NB4 (cell line): Measurements from ENCODE around the gene GAS6.

Experiments
- MYC ChIP-seq: IDR thresholded peaks from 2 replicates; pipeline ENCODE4 v1.6.1; 2011; ENCODE audit warnings: low read depth, low read length
- POLR2A ChIP-seq: IDR thresholded peaks from 2 replicates; pipeline ENCODE4 v1.6.1; 2011; ENCODE audit warnings: mild to moderate bottlenecking; ENCODE audit not compliant: insufficient read length; ENCODE audit errors: extremely low read depth
- TF ChIP-seq, protein P1 (sequence below): IDR thresholded peaks from one replicate; pipeline ENCODE4 v1.5.1; 2012; ENCODE audit warnings: low read depth, low read length
- TF ChIP-seq, protein P2 (sequence below): IDR thresholded peaks from 2 replicates; pipeline ENCODE4 v1.6.1; 2011; ENCODE audit warnings: low read depth, low read length

DNA sequence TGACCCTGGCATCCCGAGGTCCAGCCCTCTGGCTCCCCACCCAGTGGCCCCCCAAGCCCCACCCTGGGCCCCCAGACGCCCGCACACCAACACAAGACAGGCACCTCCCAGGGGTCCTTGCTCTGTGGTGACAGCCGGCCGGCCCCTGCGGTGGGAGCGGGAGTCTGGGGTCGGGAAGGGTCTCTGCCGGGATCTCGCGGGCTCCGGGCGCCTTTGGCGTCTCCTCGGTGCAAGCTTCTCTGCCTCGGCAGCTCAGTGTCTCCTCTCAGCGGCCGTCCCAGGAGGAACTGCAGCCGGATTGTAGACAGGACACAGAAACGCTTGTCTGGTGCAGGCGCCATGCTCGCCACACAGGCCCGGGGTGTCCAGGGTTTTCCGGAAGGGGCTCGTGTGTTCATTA is 61.1 kb downstream of the GAS6 start:
- TF ChIP-seq, protein P1, sequence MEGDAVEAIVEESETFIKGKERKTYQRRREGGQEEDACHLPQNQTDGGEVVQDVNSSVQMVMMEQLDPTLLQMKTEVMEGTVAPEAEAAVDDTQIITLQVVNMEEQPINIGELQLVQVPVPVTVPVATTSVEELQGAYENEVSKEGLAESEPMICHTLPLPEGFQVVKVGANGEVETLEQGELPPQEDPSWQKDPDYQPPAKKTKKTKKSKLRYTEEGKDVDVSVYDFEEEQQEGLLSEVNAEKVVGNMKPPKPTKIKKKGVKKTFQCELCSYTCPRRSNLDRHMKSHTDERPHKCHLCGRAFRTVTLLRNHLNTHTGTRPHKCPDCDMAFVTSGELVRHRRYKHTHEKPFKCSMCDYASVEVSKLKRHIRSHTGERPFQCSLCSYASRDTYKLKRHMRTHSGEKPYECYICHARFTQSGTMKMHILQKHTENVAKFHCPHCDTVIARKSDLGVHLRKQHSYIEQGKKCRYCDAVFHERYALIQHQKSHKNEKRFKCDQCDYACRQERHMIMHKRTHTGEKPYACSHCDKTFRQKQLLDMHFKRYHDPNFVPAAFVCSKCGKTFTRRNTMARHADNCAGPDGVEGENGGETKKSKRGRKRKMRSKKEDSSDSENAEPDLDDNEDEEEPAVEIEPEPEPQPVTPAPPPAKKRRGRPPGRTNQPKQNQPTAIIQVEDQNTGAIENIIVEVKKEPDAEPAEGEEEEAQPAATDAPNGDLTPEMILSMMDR, result peak; percentile 44
- TF ChIP-seq MYC (no peak), POLR2A (no peak)
- TF ChIP-seq, protein P2, sequence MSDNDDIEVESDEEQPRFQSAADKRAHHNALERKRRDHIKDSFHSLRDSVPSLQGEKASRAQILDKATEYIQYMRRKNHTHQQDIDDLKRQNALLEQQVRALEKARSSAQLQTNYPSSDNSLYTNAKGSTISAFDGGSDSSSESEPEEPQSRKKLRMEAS, result no peak
